Esophagus muscularis mucosa (tissue), 4 donors: ENCODE data around the gene PRKAG2. TPM values are rescaled to one million over a fixed set of nuclear protein-coding genes. Genes with fewer than 3 reads are reported as not detected.

Source experiments
- DNase-seq: peaks from one replicate; pipeline ENCODE4 v3.0.0-alpha.2; 2017; ENCODE audit errors: extremely low spot score
- H3K27ac ChIP-seq, 4 donors: fragments of 200-600 bp; sonication (generic); replicated peaks in 1 of 4; 1 replicate in 3 of 4; 2 replicates in 1 of 4; pipeline ENCODE4 v1.5.1; 2016 to 2019; ENCODE audit warnings: mild to moderate bottlenecking in 1 of 4
- H3K27me3 ChIP-seq, 4 donors: fragments of 200-600 bp; sonication (generic); one replicate each; pipeline versions ENCODE4 v1.5.1 to v1.6.0; 2016 to 2019
- H3K36me3 ChIP-seq, 4 donors: fragments of 200-600 bp; sonication (generic); one replicate each; pipeline ENCODE4 v1.5.1; 2016 to 2019
- H3K4me1 ChIP-seq, 4 donors: fragments of 200-600 bp; sonication (generic); one replicate each; pipeline ENCODE4 v1.5.1; 2016 to 2019
- H3K4me3 ChIP-seq, 4 donors: fragments of 200-600 bp; sonication (generic); 1 replicate in 2 of 4; 2 replicates in 2 of 4; pipeline ENCODE4 v1.5.1; 2016 to 2019; ENCODE audit warnings: mild to moderate bottlenecking in 4 of 4, moderate library complexity in 1 of 4
- H3K9me3 ChIP-seq, 4 donors: fragments of 200-600 bp; sonication (generic); 1 replicate in 3 of 4; 2 replicates in 1 of 4; pipeline ENCODE4 v1.5.1; 2016 to 2019
- EP300 ChIP-seq: sonication (generic); formaldehyde crosslinking; IDR thresholded peaks from one replicate; pipeline ENCODE4 v1.6.1; 2017; ENCODE audit warnings: antibody characterized with exemption
- POLR2A ChIP-seq: fragments of 450-650 bp; IDR thresholded peaks from one replicate; pipeline ENCODE4 v1.6.1; 2017; ENCODE audit warnings: antibody characterized with exemption, moderate library complexity, mild to moderate bottlenecking, low read depth
- POLR2AphosphoS5 ChIP-seq, 2 donors: sonication (generic); formaldehyde crosslinking; IDR thresholded peaks; one replicate each; pipeline ENCODE4 v1.6.1; 2017; ENCODE audit warnings: antibody characterized with exemption in 2 of 2
- WGBS: methylation state at CpG from one replicate; pipeline ENCODE4 v1.1.5; 2018; 5-methylcytosine and 5-hydroxymethylcytosine counted together
- intact Hi-C: fragments of 100-400 bp; cut with DNase I; formaldehyde crosslinking; loops from one replicate; pipeline ENCODE4 v1.15.1; 2023
- total RNA-seq, 4 donors: library from RNA; depleted of rRNA; stranded (reverse); fragments of >200 nt; gene quantifications; one replicate each; pipeline versions ENCODE4 v1.1.0 to v1.2.1, GENCODE V29; 2016
- TF ChIP-seq, protein P1 (sequence below), 3 experiments: fragments of 200-600 bp in 2 of 3; fragments of 450-650 bp in 1 of 3; sonication (generic) in 2 of 3; IDR thresholded peaks; one replicate each; pipeline ENCODE4 v1.5.1; 2017 to 2019; ENCODE audit warnings: antibody characterized with exemption in 3 of 3, mild to moderate bottlenecking in 2 of 3, moderate library complexity in 1 of 3

PRKAG2 gene
- total RNA-seq, 4 donors from 2014 or later = 51.3 to 97.2 (median 77.5) TPM

DNA sequence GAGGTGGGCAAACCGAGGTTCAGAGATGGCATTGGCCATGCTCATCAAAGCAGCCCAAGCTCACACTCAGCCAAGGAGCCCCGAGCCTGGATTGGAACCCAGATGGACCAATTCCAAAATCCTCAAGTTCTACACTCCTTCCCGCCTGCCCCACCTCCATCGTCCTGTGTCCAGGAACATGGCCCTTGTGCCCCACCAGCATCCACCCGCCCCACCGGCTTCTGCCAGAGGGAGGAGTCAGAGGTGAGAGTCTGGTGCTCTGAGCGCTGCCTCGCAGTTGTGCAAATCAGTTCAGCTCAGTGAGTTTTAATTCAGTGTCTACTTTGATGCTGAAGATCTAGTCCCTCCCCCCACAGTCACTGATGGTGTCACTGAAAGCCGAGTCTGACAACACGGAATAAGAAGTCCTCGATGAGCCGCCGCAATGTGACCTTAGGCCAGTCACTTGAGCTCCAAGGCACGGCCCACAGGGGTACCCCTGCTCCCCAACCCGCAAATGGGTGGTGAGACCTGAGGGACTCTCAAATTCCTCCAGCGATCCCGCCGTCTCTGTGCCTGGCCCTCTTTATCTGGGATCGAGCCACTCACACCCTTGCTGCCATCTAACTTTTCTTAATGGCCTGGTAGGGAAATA lies 26.3 kb downstream of the PRKAG2 start:
- DNase-seq = no peak
- no peak overlapping the region for H3K4me3 ChIP-seq
- intact Hi-C loops = no loop called here
- no peaks in the 10 kb centered on the region for H3K27me3 ChIP-seq
- no peaks in the 10 kb centered on the region for H3K9me3 ChIP-seq
- H3K36me3 ChIP-seq = no peaks in the 10 kb centered on the region
- TF ChIP-seq EP300 (no peak), POLR2A (no peak), POLR2AphosphoS5 (IDR thresholded peaks at IDR 0.05) (no peak)
- TF ChIP-seq, protein P1, sequence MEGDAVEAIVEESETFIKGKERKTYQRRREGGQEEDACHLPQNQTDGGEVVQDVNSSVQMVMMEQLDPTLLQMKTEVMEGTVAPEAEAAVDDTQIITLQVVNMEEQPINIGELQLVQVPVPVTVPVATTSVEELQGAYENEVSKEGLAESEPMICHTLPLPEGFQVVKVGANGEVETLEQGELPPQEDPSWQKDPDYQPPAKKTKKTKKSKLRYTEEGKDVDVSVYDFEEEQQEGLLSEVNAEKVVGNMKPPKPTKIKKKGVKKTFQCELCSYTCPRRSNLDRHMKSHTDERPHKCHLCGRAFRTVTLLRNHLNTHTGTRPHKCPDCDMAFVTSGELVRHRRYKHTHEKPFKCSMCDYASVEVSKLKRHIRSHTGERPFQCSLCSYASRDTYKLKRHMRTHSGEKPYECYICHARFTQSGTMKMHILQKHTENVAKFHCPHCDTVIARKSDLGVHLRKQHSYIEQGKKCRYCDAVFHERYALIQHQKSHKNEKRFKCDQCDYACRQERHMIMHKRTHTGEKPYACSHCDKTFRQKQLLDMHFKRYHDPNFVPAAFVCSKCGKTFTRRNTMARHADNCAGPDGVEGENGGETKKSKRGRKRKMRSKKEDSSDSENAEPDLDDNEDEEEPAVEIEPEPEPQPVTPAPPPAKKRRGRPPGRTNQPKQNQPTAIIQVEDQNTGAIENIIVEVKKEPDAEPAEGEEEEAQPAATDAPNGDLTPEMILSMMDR (IDR thresholded peaks at IDR 0.05) = no peak
- peak overlapping the region in 1 of 4 donors; percentile 33 for H3K27ac ChIP-seq
- WGBS = 87% methylated on average over 15 of the region's 19 CpGs
- H3K4me1 ChIP-seq = peaks cover 0 to 18% (median 2%) of the 10 kb centered on the region in 4 donors

DNA sequence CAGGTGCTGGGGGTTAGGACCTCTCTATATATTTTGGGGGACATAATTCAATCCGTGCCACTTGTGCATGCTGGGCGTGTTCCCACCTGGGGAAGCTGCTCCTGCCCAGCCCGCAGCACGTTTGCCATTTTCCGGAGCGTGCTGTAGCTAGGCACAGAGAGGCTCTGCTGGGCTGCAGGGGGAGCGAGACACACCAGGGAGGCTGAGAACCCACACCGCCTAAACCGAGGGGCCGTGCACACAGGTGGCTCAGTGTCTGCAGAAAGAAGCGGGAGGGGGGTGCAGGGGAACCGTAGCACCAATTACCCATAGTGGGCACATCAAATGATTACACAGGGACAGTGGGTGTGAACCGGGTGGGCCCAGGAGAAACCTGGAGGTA lies 27.0 kb downstream of the PRKAG2 start:
- intact Hi-C loops = no loop called here
- no peak overlapping the region for H3K4me3 ChIP-seq
- no peak overlapping the region for H3K27ac ChIP-seq
- H3K4me1 ChIP-seq = peaks cover 0 to 18% (median 2%) of the 10 kb centered on the region in 4 donors
- WGBS = 95% methylated on average over 13 of the region's 13 CpGs
- H3K9me3 ChIP-seq = no peaks in the 10 kb centered on the region
- TF ChIP-seq, protein P1 (IDR thresholded peaks at IDR 0.05) = no peak
- TF ChIP-seq POLR2AphosphoS5 (IDR thresholded peaks at IDR 0.05) (no peak), POLR2A (no peak), EP300 (no peak)
- DNase-seq = no peak
- H3K36me3 ChIP-seq = no peaks in the 10 kb centered on the region
- no peaks in the 10 kb centered on the region for H3K27me3 ChIP-seq

DNA sequence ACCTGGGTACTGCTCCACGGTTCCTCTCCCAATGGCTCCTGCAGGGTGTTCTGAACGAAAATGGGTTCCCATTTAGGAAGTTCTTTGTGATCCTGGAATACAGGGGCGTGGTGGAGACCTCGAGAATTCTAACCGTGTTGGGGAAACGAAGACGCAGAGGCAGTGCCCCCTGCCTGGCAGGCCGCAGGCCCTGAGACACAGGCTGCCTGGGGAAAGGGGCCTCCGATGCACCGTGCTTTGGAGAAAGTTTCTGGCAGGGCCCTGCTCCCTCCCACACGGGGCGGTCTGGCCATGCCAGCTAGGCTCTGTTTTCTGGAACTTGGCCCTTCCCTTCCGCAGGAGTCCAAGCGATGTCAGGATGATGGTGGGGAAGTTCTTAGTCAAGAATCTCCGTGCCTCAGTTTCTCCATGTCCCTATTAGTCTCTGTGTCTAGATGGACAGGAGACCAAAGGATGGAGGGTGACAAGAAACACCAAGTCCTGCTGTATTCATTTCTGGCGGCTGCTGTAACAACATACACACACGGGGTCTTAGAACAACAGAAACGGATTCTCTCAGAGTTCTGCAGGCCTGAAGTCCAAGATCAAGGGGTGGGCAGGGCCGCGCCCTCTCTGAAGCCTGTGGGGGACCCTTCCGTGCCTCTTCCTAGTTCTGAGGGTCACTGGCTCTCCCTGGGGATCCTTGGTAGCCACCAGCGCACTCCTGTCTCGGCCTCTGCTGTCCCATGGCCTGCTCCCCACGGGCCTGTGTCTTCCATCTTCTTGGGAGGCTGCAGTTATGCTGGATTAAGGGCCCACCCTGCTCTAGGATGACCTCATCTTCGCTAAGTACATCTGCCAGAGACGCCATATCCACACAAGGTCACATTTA lies 27.7 kb downstream of the PRKAG2 start:
- Histone ChIP-seq H3K9me3 (no peaks in the 10 kb centered on the region), H3K27me3 (no peaks in the 10 kb centered on the region), H3K36me3 (no peaks in the 10 kb centered on the region), H3K4me1 (peaks cover 0 to 16% (median under 1%) of the 10 kb centered on the region in 4 donors), H3K27ac (no peak overlapping the region), H3K4me3 (no peak overlapping the region)
- intact Hi-C loops = no loop called here
- 89% methylated on average over 24 of the region's 26 CpGs for WGBS
- no peak for DNase-seq
- TF ChIP-seq POLR2AphosphoS5 (IDR thresholded peaks at IDR 0.05) = no peak
- TF ChIP-seq EP300 = no peak
- TF ChIP-seq, protein P1 (IDR thresholded peaks at IDR 0.05) = no peak
- TF ChIP-seq POLR2A = no peak

DNA sequence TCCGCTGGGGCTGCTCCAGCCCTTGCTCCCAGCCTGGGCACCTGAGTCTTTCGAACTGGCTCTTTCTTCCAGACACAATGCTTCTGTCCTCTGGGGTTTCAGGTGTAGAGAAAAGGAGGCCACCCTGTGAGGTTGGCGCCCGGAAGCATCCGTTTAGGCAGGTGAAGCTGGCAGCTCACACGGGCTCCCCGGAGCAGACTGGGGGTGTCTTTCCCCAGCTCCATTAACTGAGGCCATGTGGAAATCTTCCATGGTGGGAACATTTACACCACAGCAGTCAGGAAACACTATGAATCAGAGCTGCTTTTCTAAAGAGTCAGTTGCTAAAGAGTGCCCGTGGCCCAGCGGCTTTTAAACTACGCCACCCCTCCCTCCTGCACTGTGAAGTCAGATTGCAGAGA lies 29.2 kb downstream of the PRKAG2 start:
- TF ChIP-seq, protein P1 (IDR thresholded peaks at IDR 0.05) = no peak
- TF ChIP-seq EP300 (no peak), POLR2AphosphoS5 (IDR thresholded peaks at IDR 0.05) (no peak), POLR2A (no peak)
- intact Hi-C loops = no loop called here
- H3K4me3 ChIP-seq = no peak overlapping the region
- peaks cover 0 to 11% (median 0%) of the 10 kb centered on the region in 4 donors for H3K4me1 ChIP-seq
- no peaks in the 10 kb centered on the region for H3K9me3 ChIP-seq
- H3K27me3 ChIP-seq = no peaks in the 10 kb centered on the region
- DNase-seq = no peak
- WGBS = 94% methylated on average over 10 of the region's 10 CpGs
- no peaks in the 10 kb centered on the region for H3K36me3 ChIP-seq
- no peak overlapping the region for H3K27ac ChIP-seq
